ENCODE measurements around the gene ERC1.

The ERC1 gene

DNA sequence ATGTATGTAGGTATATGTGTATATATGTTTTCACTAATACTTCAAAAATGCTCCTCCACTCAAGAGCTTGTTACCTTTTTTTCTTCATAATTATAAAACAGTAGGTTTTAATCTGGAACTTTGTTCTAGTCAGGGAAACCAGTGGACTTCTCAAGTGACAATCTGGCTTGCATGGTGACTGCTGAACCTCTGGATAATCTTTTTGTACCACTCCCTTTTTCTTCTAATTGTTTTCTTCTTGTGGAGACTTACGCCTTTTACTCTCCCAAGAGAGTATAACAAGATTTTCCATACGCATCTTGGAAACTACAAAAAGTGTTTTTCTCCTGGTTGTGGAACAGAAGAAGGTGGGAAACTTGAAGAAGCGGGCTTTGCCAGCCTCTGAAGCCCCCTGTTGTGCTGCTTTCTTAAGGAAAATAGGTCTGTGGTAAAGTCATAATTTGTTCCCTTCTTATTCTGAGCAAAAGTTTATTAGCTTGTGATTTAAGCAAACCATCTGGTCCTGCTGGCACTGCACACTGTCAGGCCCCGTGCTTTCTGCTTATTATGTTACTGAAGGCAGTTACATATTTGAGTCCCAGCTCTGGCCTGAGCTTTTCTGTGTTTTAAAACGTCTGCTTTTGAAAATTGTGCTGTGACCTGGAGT, 291.8 kb downstream of the ERC1 start:
- CTCF ChIA-PET: interaction anchor here (1.8 kb wide), 1 partner anchor 165 kb away, joined by 8 read pairs; no protein-coding TSS in a partner anchor

GRCh38 chr12:1283316-1283715, 292.3 kb downstream of the ERC1 start:
- H3K4me3 ChIP-seq (ENCODE audit: low read depth, low read length): no peak overlapping the region
- CTCF ChIA-PET: interaction anchor here (1.8 kb wide), 1 partner anchor 165 kb away, joined by 8 read pairs; no protein-coding TSS in a partner anchor
- TF ChIP-seq ZNF202 (tag by site-specific recombination; IDR thresholded peaks at IDR 0.05; ENCODE audit: borderline replicate concordance): no peak
- no peak for TF ChIP-seq ZNF830 (tag by site-specific recombination; IDR thresholded peaks at IDR 0.05; ENCODE audit: low read depth)
- TF ChIP-seq IKZF3 (tag by site-specific recombination; IDR thresholded peaks at IDR 0.05): no peak
- TF ChIP-seq ZNF221 (tag by site-specific recombination; IDR thresholded peaks at IDR 0.05; ENCODE audit: borderline replicate concordance): no peak
- TF ChIP-seq PRDM1 (tag by site-specific recombination; IDR thresholded peaks at IDR 0.05): no peak
- TF ChIP-seq ZNF354C (tag by site-specific recombination; IDR thresholded peaks at IDR 0.05; ENCODE audit: borderline replicate concordance, low read depth): no peak
- no peaks in the 10 kb centered on the region; a peak in 1 of 3 replicates for H3K36me3 ChIP-seq (ENCODE audit: control insufficient read depth in 2 of 2, insufficient read depth in 1 of 2, low read length in 2 of 2)
- POLR2A ChIA-PET: interaction anchor here (0.6 kb wide), 1 partner anchor 107 kb away, joined by 3 read pairs; no protein-coding TSS in a partner anchor
- peaks cover 5% of the 10 kb centered on the region; the same call in 1 of the 2 replicates for H3K4me1 ChIP-seq (ENCODE audit: control insufficient read depth, insufficient read depth, low read length)
- no peaks in the 10 kb centered on the region for H3K9me3 ChIP-seq (ENCODE audit: control insufficient read depth, insufficient read depth, low read depth, low read length)
- H3K27ac ChIP-seq (ENCODE audit: extremely low read depth, low read depth, low read length): no peak overlapping the region

More for the DNA sequence above, 291.8 kb downstream of the ERC1 start:
- no peaks in the 10 kb centered on the region for H3K9me3 ChIP-seq (ENCODE audit: control insufficient read depth, insufficient read depth, low read depth, low read length)
- H3K27ac ChIP-seq (ENCODE audit: extremely low read depth, low read depth, low read length): no peak overlapping the region
- POLR2A ChIA-PET: interaction anchor here (0.6 kb wide), 1 partner anchor 107 kb away, joined by 3 read pairs; no protein-coding TSS in a partner anchor
- no peaks in the 10 kb centered on the region; a peak in 1 of 3 replicates for H3K36me3 ChIP-seq (ENCODE audit: control insufficient read depth in 2 of 2, insufficient read depth in 1 of 2, low read length in 2 of 2)
- H3K4me3 ChIP-seq (ENCODE audit: low read depth, low read length): no peak overlapping the region
- peaks cover 5% of the 10 kb centered on the region; the same call in 1 of the 2 replicates for H3K4me1 ChIP-seq (ENCODE audit: control insufficient read depth, insufficient read depth, low read length)
- TF ChIP-seq, protein P1, sequence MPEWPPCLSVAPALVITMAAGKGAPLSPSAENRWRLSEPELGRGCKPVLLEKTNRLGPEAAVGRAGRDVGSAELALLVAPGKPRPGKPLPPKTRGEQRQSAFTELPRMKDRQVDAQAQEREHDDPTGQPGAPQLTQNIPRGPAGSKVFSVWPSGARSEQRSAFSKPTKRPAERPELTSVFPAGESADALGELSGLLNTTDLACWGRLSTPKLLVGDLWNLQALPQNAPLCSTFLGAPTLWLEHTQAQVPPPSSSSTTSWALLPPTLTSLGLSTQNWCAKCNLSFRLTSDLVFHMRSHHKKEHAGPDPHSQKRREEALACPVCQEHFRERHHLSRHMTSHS (tag by site-specific recombination; IDR thresholded peaks at IDR 0.05): no peak
- TF ChIP-seq ZNF677 (tag by site-specific recombination; IDR thresholded peaks at IDR 0.05) (no peak), ZNF175 (tag by site-specific recombination; IDR thresholded peaks at IDR 0.05) (no peak), PRDM6 (tag by site-specific recombination; IDR thresholded peaks at IDR 0.05) (peak; percentile 73; the same call in 1 of the 2 replicates), ZBTB10 (tag by site-specific recombination; IDR thresholded peaks at IDR 0.05) (no peak), ZNF138 (tag by site-specific recombination; IDR thresholded peaks at IDR 0.05; ENCODE audit: borderline replicate concordance) (no peak)

GRCh38 chr12:1284611-1285010, 293.6 kb downstream of the ERC1 start:
- H3K36me3 ChIP-seq (ENCODE audit: control insufficient read depth in 2 of 2, insufficient read depth in 1 of 2, low read length in 2 of 2): peaks cover 0 to under 1% of the 10 kb centered on the region in 2 experiments; a peak in 2 of 3 replicates
- CTCF ChIA-PET: no interaction called here
- POLR2A ChIA-PET: no interaction called here
- H3K4me3 ChIP-seq (ENCODE audit: low read depth, low read length): no peak overlapping the region
- no peak overlapping the region for H3K27ac ChIP-seq (ENCODE audit: extremely low read depth, low read depth, low read length)
- H3K9me3 ChIP-seq (ENCODE audit: control insufficient read depth, insufficient read depth, low read depth, low read length): no peaks in the 10 kb centered on the region
- TF ChIP-seq ZNF558 (tag by site-specific recombination; IDR thresholded peaks at IDR 0.05) (no peak), ZNF174 (tag by site-specific recombination; IDR thresholded peaks at IDR 0.05) (no peak), ZNF324 (tag by site-specific recombination; IDR thresholded peaks at IDR 0.05) (no peak), ZNF610 (tag by site-specific recombination; IDR thresholded peaks at IDR 0.05; ENCODE audit: borderline replicate concordance) (no peak), ZNF776 (tag by site-specific recombination; IDR thresholded peaks at IDR 0.05; ENCODE audit: borderline replicate concordance) (no peak), ZNF138 (tag by site-specific recombination; IDR thresholded peaks at IDR 0.05; ENCODE audit: borderline replicate concordance) (no peak), ZNF155 (tag by site-specific recombination; IDR thresholded peaks at IDR 0.05) (no peak), KLF16 (tag by site-specific recombination; IDR thresholded peaks at IDR 0.05) (no peak), ZFP37 (tag by site-specific recombination; IDR thresholded peaks at IDR 0.05) (no peak)
- TF ChIP-seq, protein P2, sequence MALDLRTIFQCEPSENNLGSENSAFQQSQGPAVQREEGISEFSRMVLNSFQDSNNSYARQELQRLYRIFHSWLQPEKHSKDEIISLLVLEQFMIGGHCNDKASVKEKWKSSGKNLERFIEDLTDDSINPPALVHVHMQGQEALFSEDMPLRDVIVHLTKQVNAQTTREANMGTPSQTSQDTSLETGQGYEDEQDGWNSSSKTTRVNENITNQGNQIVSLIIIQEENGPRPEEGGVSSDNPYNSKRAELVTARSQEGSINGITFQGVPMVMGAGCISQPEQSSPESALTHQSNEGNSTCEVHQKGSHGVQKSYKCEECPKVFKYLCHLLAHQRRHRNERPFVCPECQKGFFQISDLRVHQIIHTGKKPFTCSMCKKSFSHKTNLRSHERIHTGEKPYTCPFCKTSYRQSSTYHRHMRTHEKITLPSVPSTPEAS (tag by site-specific recombination; IDR thresholded peaks at IDR 0.05): no peak
- peaks cover 5% of the 10 kb centered on the region; the same call in 1 of the 2 replicates for H3K4me1 ChIP-seq (ENCODE audit: control insufficient read depth, insufficient read depth, low read length)
